ENCODE results near the gene MMUT.

- TF ChIP-seq CTCF (IDR thresholded peaks at IDR 0.05; ENCODE audit: insufficient read depth, low read length, poor library complexity, severe bottlenecking) (no peak), EZH2phosphoT487 (conservative IDR thresholded peaks at IDR 0.05; ENCODE audit: low read length) (no peak)
These were observed 1.6 kb upstream of the MMUT start for GRCh38 chr6:49464691-49465090.
